GM19023 (cell line): ENCODE measurements around the gene GPR61.

Experiments used
- ATAC-seq: cut with Tn5 transposase; IDR thresholded peaks from one replicate; pipeline ENCODE4 v1.9.1; 2021; ENCODE audit warnings: mild to moderate bottlenecking, moderate library complexity; ENCODE audit not compliant: unreplicated experiment

The GPR61 gene

DNA sequence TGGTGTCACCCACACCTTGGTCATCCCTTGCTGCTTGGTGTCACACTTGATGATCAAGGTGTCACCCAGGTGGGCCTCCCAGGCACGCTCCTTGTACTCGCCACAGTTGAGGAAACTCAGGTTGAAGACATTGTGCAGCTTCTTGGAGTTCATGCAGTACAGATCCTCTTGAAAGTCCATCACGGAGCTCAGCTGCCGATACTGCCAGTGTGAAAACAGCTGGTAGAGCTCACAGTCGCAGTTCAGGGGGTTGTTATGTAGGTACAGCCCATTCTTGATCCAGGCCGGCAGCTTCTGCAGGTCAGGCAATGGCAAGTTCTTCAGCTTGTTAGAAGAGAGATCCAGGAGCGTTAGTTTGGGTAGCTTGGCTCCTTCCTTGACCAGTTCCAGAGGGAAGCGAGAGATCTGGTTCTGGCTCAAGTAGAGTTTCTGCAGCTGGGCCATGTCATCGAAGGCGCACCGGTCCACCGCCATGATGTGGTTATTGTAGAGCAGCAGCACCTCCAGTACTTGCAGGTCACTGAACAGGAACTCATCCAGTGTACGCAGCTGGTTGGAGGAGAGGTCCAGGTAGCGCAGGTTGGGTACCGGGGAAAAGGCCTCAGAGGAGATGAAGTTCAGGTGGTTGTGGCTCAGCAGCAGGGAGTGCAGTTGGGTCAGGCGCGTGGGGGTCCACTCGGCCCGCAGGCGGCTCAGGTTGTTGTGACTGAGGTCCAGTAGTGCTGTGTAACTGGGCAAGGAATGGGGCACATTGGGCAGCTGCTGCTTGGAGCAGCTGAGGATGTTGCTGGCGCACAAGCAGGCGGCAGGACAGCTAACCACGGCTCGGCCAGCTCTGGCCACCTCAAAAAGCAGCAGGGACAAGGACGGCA is 31.4 kb upstream of the GPR61 start:
- no peak for ATAC-seq

DNA sequence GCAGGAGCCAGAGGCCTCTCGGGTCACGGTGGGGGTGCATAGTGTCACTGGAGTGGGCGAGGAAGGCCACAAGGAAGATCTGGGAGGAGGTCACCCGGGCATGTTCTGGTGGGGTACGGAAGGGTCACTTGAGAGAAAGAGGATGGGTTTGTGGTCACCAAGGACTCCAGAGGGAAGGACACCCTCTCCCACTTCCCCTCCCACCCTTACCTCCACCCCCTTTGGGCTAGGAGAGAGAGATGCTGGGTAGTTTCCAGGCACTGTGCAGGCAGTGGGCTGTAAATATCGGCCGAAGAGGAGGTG is 30.8 kb upstream of the GPR61 start:
- ATAC-seq, result no peak

DNA sequence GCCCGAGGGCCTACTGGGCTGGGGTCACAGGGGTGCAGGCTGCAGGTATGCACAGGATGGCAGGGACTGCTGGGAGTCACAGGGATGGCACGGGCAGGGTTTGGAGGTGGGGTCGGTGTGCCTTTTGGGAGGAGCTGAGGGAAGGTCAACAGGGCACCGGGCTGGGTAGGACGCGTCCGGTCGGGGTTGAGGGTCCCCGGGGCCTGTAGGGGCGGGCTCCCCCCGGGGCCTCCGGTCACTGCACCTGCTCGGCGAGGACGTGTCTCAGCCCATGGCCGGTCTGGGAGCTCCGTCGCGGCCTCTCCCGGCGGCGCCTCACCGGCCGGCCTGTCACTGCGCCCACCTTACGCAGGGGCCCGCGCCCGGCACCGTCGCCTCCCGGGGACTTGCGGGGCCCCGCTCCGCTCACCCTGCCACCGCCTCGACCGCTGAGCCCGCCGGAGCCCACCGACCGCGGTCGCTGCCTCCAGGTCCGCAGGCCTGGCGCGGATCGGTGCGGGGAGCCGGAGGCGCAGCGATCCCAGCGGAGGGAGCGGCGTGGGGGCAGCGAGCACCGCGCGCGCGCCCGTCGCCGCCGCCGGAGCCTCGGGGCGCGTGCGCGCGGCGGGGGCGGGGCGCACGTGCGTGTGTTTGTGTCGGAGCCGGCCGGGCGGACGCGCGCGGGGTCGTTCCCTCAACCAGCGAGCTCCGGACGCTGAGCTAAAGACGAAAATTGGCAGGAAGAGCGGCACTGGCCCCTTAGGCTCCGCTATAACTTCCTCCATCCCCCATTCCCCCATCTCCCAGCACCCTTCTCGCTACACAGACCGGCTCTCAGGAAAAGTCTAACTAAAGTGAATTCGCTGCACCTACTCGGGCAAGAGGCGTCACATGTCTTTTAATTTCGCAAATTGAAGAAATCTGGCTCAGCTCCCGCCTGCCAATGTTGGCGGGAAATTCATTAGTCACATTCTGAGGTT is 30.2 kb upstream of the GPR61 start, which contains the start of gene AMIGO1:
TSS of gene AMIGO1 (minus strand) at position 552 of the 959 bp plus-strand sequence. CDS start 815 bp downstream, outside the sequence.
- ATAC-seq, result peak; percentile 55

DNA sequence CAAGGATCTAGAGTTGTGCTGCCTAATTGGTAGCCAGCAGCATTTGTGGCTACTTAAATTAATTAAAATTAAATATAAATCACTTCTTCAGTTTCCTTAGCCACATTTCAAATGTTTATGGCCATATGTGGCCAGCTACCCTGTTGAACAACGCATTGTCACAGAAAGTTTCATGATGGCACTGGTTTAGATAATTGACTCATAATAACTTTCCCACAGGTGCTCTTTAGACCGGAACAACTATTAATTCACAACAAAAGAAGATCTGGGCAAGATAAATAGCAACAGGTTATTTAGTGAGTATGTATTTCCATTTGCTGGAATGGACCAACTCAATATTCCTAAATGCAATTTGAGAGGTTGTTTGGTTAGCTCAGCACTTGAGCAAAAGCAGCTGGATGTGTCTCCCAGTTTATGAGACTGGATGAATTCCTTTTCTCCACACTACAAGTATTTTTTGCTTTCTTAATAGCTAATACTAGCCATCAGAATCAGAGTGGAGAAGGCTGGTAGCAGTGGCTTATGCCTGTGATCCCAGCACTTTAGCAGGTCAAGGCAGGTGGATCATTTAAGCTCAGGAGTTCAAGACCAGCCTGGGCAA is 26.5 kb upstream of the GPR61 start:
- no peak for ATAC-seq

DNA sequence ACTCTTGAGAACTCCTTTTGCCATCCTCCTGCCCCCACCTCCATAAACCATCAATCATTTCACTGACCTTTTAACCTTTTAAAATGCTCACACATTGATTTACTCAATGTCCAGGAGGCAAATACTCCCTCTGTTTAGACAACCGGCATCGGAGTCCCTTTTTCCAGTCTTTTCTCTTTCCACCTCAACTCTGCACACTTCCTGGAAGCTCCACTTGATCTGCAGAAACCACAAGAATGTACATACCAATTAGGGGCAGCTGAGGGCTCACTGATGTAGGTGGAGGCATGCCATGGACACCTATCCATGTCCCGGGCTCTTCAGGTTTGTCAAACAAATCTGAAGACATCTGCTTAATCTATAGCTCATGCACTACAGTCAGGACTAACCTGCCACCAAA is 24.8 kb upstream of the GPR61 start:
- ATAC-seq, result no peak

DNA sequence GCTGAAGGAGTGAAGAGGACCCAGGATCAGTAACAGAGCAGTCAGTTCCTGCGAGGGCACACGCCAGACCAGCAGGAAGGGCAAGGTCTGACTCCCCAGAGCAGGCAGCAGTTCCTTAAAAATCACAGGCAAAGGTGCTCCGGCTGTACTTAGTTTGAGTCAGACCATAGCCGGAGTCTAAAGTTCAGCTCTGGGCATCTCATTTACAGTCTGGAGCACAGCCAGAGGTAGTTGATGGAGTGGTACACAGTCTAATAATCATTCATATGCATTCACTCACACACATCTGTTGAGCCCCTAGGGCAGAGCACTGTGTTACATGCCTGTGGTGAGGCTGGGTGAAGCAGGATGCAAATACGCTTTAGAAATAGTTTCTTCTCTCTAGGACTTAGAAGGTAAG is 22.8 kb upstream of the GPR61 start:
- ATAC-seq, result no peak

DNA sequence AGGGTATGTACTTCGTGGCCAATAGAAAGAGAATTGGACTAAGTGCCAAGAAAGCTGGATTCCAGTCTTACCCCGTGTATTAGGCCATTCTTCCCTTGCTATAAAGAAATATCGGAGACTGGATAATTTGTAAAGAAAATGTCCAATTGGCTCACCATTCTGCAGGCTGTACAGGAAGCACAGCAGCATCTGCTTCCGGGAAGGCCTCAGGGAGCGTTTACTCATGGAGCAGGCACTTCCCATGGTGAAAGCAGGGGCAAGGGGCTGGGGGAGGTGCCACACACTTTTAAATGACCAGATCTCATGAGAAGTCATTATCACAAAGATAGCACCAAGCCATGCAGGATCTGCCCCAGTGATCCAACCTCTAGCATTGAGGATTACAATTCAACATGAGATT is 22.3 kb upstream of the GPR61 start:
- ATAC-seq, result no peak

DNA sequence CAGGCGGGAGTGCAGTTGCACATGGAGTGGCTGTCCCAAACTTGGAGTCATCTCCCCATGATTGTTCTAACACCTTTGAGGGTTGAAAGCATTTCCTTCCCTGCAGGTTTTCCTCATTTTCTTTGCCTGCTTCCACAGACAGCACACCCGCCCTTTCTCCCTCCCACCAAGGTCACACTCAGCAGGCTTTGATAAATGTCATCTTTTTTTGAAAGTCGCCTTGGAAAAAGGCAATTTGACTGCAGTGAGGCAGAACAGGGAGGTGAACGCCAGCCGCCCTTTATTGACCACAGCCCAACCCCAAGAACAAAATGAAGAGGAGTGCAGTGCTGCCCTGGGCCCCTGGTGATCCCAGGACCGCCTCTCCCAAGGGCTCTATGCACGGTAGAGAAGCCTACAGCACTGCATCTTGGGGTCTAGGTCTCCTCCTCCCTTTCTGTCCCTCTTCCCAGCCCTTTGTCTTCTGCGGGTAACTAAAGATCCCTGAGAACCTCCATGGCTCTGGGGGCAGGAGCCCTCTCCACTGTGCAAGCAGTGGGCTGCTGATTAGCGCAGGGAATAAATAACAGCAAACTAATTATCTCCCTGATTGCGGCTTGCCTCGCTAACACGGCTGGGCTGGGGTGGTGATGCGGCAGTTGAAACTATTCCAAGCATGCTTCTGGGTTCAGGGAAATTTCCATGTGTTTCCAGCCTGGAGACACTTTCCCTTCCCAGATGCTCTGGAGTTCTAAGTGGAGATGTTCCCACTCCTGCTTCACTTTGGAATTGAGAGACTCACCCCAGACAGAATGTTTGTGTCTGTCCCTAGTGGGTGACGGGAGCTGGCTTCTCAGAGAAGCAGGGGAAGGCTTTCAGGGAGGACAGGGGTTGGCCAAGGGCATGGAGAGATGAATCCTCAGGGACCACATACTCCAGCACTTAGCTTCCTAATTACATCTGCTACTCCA is 18.4 kb upstream of the GPR61 start:
- no peak for ATAC-seq

DNA sequence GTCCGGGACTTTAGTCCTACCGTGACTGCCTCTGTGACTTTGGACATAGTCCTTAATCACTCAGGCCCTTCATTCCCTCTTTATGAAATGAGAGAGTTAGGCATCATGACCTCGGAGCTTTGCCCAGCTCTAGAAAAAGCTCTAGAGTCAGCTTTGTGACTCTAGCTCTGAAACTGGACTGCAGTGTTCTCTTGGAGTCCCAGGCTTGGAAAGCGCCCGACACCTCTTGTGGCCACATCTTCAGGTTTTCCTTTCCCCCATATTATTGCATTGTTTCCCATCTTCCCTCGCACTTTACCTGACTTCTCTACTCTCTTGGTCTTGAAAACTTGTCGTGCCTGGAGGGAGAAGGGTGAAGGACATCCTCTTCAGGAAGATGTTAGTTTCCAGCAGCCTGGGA is 17.6 kb upstream of the GPR61 start:
- no peak for ATAC-seq

DNA sequence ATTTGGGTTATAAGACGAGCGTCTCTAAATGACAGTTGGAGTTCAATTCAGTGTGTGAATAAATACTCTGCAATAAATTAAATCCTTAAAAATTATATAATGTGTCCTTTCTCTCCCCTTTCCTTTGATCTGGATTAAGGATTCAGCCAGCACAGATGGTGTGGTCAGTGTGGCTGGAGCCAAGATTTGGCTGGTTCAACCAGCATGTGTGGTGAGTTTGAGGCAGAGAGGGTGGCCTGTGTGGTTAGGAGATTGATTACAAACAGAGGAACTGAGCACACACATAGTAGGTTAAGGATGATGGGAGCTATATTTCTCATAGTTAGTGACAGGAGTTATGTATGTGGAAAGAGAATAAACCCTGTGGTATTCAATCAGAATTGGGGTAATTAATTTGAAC is 16.0 kb upstream of the GPR61 start:
- ATAC-seq, result no peak

DNA sequence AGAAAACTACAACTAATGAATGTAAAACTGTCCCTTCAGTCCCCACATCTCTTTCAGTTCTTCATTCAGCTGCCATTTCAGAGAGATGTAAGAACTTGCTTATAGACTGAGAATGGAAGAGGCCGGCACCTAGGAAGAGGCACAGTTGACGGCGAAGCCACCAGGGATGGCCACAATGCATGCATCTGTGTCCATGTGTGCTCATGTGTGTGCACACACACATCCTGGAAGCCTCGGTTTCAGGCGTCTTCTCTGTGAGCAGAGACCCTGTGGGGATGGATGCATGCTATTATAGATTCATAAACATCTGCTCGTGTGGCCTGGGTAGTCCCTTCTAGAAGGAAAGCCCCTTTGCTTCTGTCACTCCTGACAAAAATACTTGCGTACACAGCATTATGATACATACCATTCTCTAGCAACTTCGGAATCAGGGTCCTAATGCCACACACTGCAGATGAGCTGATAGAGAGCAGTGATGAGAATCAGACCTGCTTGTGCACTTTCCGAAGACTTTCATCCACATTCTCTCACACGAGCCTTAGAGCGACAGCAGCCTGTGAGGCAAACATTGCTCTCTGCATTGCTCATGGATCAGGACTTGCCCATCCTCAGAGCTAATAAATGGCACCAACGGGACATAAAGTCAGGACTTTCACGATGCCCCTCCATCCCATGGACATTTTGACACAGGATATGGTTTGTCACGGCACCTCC is 12.4 kb upstream of the GPR61 start:
- ATAC-seq, result peak; percentile 72

DNA sequence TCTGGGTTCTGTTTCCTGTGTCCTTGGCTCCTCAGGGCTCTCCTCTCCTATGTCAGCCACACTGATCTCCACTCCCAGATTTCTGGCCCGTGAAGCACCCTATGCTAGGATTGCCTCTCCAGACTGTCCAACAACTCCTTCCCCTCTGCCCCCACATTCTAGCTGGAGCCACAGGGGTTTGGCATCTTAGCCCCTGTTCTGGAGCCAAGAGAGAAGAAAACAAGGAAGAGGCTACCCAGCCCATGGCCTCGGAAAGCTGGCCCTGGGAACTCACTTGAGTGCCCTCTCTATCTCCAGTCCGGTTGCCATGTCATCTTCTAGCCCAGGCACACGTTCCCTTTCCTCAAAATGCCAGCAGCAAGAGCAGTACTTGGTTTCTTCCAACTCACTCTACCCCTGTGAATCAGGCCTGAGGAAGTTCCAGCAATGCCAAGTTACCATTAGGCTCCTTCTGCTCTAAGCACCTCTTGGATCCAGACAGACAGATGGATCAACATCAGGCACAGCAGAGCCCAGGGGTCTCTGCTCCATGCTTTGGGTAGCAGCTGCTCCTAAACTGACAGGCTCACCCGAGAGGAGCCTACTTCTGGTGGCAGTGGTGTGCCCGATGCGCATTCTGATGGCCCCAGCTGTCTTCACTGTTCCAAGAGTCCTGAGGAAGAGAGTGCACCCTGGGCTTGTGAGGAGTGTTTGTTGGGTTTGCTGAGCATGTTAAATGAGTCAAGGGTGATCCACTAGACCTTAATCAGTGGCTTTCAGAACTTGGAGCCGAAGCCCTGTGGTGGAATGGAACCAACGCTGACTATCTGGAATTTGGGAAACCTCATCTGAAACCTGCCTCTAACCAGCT is 11.6 kb upstream of the GPR61 start:
- ATAC-seq, result no peak

DNA sequence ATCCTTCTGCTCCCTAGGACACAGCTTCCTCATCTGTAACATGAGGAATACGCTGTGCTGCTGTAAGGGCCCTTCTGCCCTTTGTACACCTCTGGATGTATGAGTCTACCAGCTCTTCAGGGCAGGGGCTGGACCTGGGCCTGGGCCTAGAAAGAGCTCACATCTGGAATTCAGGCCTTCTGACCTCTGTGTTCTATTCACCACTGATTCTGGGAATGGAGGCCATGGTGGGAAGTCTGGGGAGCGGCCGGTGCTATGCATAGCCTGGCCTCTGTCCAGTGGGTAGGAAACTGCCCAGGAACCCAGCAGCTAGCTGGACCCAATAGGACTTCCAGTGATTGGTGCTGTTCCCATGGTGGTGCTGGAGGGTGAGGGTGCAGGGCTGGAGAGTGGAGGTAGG is 11.0 kb upstream of the GPR61 start:
- ATAC-seq, result no peak

DNA sequence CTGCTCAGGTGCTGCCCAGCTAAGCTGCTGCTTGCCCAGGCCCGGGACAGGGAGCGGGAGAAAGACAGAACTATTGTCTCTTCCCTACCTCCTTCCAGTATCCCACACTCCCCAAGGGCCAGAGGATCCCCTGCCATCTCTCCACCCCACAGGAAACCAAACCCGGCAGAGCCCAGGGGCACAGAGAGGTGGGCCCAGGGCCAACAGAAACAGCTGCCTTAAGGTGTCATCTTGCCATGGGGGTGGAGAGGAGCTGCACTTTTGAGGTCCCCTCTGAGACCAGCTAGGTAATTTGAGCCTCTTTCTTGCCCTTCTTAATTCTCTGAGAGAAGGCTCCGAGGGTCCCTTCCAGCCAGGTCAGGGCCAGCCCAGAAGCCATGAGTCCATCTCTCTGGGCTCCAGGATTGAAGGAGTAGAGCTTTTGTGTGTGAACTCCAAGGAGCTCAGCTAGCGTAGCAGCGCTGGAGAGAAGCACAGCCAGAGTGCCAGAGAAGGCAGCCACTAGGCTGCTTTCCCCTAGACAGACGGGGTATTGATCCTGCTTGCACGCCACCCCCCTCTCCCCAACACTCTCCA is 9.7 kb upstream of the GPR61 start:
- ATAC-seq, result no peak

DNA sequence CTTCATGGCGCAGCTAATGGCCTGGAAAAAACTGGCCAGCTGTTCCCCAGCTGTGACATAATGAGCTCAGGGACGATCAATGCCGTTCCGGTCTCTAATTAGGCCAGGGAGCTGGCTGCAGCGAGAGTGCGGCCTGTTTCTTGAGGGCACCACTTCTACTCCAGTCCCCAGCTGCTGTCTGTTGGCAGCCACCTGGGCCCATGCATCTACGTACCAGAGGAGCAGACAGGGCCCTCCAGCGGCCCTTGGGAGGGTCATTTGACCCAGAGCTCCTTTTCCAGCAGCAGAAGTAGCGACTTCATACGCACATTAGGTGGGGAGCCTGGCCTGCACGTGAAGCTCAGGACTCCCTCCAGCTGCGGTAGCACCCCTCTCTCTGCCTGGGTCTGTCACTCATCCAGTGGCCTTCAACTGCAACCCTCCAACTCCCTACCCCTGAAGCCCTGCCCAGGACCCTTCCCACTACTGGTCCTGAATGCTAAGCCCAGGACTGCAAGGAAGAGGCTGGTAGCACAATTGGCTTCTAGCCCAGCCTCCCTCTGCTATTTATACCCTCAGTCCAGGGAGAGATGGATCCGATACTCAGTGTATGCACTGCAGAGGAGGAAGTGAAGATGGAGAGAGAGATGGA is 9.1 kb upstream of the GPR61 start:
- no peak for ATAC-seq

DNA sequence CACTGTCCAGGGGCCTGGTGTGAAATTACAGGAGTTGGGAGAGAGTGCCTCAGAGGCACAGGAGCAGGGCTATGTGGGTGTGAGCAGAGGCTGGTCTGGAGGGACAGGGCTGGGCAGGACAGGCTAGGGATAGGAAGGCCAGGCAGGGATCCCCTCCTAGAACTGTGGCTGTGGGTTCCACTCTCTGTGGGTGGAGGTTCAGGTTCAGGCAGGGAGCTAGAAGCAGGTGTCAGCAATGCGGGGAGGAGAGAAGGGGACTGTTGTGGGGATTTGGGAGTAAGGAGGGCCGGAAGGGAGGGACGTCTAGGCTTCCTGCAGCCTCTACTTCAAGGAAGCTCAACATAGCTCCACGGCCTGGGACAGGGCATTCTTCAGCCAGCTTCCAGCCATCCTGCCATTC is 8.3 kb upstream of the GPR61 start:
- no peak for ATAC-seq

DNA sequence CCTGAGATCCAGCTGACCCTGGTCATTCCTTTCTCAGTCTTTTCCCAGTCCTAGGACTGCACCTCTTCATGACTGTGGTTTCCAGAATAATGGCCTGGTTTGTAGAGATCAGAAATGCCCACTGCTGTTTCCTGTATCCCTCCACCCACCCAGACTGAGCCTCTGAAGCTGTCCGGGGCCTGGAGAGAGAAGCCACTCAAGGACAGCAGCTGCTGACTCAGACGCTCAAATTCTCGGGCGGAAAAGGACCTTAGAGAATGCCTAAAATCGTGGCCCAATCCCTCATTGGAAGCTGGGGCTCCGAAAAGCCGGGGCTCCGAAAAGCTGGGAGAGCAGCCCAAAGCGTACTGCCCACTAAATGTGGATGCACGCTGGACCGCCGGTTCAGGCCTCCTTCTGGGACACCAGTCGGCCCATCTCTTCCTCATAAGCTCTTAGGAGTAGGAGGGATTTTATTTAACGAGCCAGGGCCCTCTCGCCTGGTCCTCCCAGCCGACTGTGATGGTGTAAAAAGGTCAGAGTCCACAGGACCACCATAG is 7.8 kb upstream of the GPR61 start:
- ATAC-seq, result no peak
